ENCODE data around the gene EWSR1. TPM values are rescaled to one million over a fixed set of nuclear protein-coding genes. Genes with fewer than 3 reads are reported as not detected.

The EWSR1 gene
- polyA plus RNA-seq, 3 donors, result 81.2 to 280 (median 136) TPM

DNA sequence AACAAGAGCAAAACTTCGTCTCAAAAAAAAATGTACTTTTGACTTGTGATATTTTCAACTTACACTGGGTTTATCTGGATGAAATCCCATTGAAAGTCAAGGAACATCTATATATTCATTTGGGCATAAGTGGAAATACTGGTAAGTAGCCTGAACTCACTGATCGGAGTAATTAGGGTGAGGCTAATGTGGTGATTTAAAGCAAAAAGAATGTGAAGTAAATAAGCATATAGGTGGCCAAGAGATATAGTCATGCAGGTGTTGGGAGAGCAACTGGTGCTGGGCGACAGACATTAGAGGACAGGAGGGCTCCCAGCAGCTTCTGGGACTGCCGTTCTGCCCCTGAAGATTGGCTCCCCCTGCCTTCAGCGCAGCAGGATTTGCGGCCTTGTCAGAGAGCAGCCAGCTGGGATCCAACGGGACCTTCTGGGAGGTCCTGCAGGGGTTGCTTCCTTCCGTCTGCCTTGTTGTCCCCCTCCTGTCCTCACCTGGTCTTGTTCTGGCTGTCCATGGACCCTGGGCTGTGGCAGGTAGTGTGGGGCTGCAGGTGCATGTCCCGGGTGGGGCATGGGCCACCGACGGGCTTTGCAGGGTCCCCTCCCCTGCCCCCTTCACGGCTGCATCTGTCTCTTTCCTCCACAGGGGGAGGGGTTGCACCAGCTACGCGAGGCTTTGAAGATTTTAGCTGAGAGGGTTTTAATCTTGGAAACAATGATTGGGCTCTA, 14.3 kb upstream of the EWSR1 start:
- no peak overlapping the region for H3K4me3 Mint-ChIP-seq
- DNase-seq, result no peak
- intact Hi-C loops (cut with micrococcal nuclease), result no loop called here
- peaks cover 0 to 4% (median 2%) of the 10 kb centered on the region in 3 donors for H3K27me3 Mint-ChIP-seq (ENCODE audit: low read depth in 3 of 3)
- no peak overlapping the region for H3K27ac Mint-ChIP-seq
- Histone ChIP-seq H4K20me1 (ENCODE audit: insufficient read depth, low read length) (no peaks in the 10 kb centered on the region), H3K27ac (ENCODE audit: low read depth in 1 of 2, low read length in 2 of 2) (no peak overlapping the region), H3K4me3 (replicated peaks in 1 of 3; ENCODE audit: low read depth in 2 of 3, low read length in 3 of 3) (no peak overlapping the region), H3K27me3 (ENCODE audit: control insufficient read depth in 2 of 2, insufficient read depth in 2 of 2, low read length in 2 of 2) (no peaks in the 10 kb centered on the region), H2AFZ (ENCODE audit: insufficient read depth, low read depth, low read length, poor library complexity, severe bottlenecking) (no peak overlapping the region), H3K4me1 (ENCODE audit: control insufficient read depth in 1 of 2, insufficient read depth in 2 of 2, low read length in 2 of 2) (no peaks in the 10 kb centered on the region), H3K9ac (ENCODE audit: insufficient read depth, low read length, poor library complexity, severe bottlenecking) (no peak overlapping the region), H3K9me3 (replicated peaks in 1 of 2; ENCODE audit: control insufficient read depth in 1 of 2, insufficient read depth in 1 of 2, low read length in 2 of 2) (no peaks in the 10 kb centered on the region), H3K4me2 (replicated peaks; ENCODE audit: extremely low read depth, low read length, poor library complexity, severe bottlenecking) (no peak overlapping the region), H3K36me3 (replicated peaks in 1 of 2; ENCODE audit: control insufficient read depth in 1 of 2, insufficient read depth in 2 of 2, low read length in 2 of 2) (no peaks in the 10 kb centered on the region), H3K79me2 (ENCODE audit: insufficient read depth, low read length) (no peaks in the 10 kb centered on the region)
- no peaks in the 10 kb centered on the region for H3K4me1 Mint-ChIP-seq
- H3K9me3 Mint-ChIP-seq, result no peaks in the 10 kb centered on the region
- WGBS (ENCODE audit: insufficient coverage), result 94% methylated on average over 8 of the region's 14 CpGs
- TF ChIP-seq, protein P1, sequence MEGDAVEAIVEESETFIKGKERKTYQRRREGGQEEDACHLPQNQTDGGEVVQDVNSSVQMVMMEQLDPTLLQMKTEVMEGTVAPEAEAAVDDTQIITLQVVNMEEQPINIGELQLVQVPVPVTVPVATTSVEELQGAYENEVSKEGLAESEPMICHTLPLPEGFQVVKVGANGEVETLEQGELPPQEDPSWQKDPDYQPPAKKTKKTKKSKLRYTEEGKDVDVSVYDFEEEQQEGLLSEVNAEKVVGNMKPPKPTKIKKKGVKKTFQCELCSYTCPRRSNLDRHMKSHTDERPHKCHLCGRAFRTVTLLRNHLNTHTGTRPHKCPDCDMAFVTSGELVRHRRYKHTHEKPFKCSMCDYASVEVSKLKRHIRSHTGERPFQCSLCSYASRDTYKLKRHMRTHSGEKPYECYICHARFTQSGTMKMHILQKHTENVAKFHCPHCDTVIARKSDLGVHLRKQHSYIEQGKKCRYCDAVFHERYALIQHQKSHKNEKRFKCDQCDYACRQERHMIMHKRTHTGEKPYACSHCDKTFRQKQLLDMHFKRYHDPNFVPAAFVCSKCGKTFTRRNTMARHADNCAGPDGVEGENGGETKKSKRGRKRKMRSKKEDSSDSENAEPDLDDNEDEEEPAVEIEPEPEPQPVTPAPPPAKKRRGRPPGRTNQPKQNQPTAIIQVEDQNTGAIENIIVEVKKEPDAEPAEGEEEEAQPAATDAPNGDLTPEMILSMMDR (IDR thresholded peaks at IDR 0.05), result no peak
- no peaks in the 10 kb centered on the region for H3K36me3 Mint-ChIP-seq

DNA sequence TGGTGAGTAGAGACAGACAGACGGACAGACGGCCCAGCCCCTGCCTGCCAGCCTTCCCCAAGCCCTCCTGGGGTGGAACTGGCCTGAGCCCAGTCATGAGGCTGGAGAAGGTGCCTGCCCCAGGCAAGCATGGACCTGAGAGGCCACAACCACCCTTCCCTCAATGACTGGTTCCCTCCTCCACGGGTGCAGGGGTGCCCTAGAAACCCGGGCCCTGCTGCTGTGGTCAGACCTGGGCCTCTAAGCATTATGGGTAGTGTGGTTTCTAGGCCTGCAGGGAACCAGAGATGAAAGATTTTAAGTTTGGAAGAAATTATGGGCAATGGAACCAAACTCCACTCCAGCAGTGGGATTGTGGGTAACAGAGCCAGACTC, 13.8 kb upstream of the EWSR1 start:
- Mint-ChIP-seq H3K27ac (no peak overlapping the region), H3K4me1 (no peaks in the 10 kb centered on the region), H3K9me3 (no peaks in the 10 kb centered on the region), H3K36me3 (peaks cover 0 to under 1% of the 10 kb centered on the region in 2 donors), H3K4me3 (no peak overlapping the region), H3K27me3 (ENCODE audit: low read depth in 3 of 3) (peaks cover 0 to 4% (median 4%) of the 10 kb centered on the region in 3 donors)
- peak overlapping the region; percentile 37 for H2AFZ ChIP-seq (ENCODE audit: insufficient read depth, low read depth, low read length, poor library complexity, severe bottlenecking)
- no peak overlapping the region for H3K9ac ChIP-seq (ENCODE audit: insufficient read depth, low read length, poor library complexity, severe bottlenecking)
- WGBS (ENCODE audit: insufficient coverage), result 100% methylated on average over 2 of the region's 4 CpGs
- intact Hi-C loops (cut with micrococcal nuclease), result no loop called here
- no peak overlapping the region for H3K4me3 ChIP-seq (replicated peaks in 1 of 3; ENCODE audit: low read depth in 2 of 3, low read length in 3 of 3)
- no peaks in the 10 kb centered on the region for H3K79me2 ChIP-seq (ENCODE audit: insufficient read depth, low read length)
- no peaks in the 10 kb centered on the region for H3K9me3 ChIP-seq (replicated peaks in 1 of 2; ENCODE audit: control insufficient read depth in 1 of 2, insufficient read depth in 1 of 2, low read length in 2 of 2)
- H3K36me3 ChIP-seq (replicated peaks in 1 of 2; ENCODE audit: control insufficient read depth in 1 of 2, insufficient read depth in 2 of 2, low read length in 2 of 2), result no peaks in the 10 kb centered on the region
- no peaks in the 10 kb centered on the region for H4K20me1 ChIP-seq (ENCODE audit: insufficient read depth, low read length)
- H3K27ac ChIP-seq (ENCODE audit: low read depth in 1 of 2, low read length in 2 of 2), result no peak overlapping the region
- no peak overlapping the region for H3K4me2 ChIP-seq (replicated peaks; ENCODE audit: extremely low read depth, low read length, poor library complexity, severe bottlenecking)
- TF ChIP-seq, protein P1 (IDR thresholded peaks at IDR 0.05), result no peak
- H3K4me1 ChIP-seq (ENCODE audit: control insufficient read depth in 1 of 2, insufficient read depth in 2 of 2, low read length in 2 of 2), result no peaks in the 10 kb centered on the region
- no peaks in the 10 kb centered on the region for H3K27me3 ChIP-seq (ENCODE audit: control insufficient read depth in 2 of 2, insufficient read depth in 2 of 2, low read length in 2 of 2)
- no peak for DNase-seq
